Esophagus muscularis mucosa (tissue), 4 donors: ENCODE data around the gene RARRES1. TPM values are rescaled to one million over a fixed set of nuclear protein-coding genes. Genes with fewer than 3 reads are reported as not detected.

ENCODE experiments used
- DNase-seq: peaks from one replicate; pipeline ENCODE4 v3.0.0-alpha.2; 2017; ENCODE audit errors: extremely low spot score
- H3K27ac ChIP-seq, 4 donors: fragments of 200-600 bp; sonication (generic); replicated peaks in 1 of 4; 1 replicate in 3 of 4; 2 replicates in 1 of 4; pipeline ENCODE4 v1.5.1; 2016 to 2019; ENCODE audit warnings: mild to moderate bottlenecking in 1 of 4
- H3K27me3 ChIP-seq, 4 donors: fragments of 200-600 bp; sonication (generic); one replicate each; pipeline versions ENCODE4 v1.5.1 to v1.6.0; 2016 to 2019
- H3K36me3 ChIP-seq, 4 donors: fragments of 200-600 bp; sonication (generic); one replicate each; pipeline ENCODE4 v1.5.1; 2016 to 2019
- H3K4me1 ChIP-seq, 4 donors: fragments of 200-600 bp; sonication (generic); one replicate each; pipeline ENCODE4 v1.5.1; 2016 to 2019
- H3K4me3 ChIP-seq, 4 donors: fragments of 200-600 bp; sonication (generic); 1 replicate in 2 of 4; 2 replicates in 2 of 4; pipeline ENCODE4 v1.5.1; 2016 to 2019; ENCODE audit warnings: mild to moderate bottlenecking in 4 of 4, moderate library complexity in 1 of 4
- H3K9me3 ChIP-seq, 4 donors: fragments of 200-600 bp; sonication (generic); 1 replicate in 3 of 4; 2 replicates in 1 of 4; pipeline ENCODE4 v1.5.1; 2016 to 2019
- EP300 ChIP-seq: sonication (generic); formaldehyde crosslinking; IDR thresholded peaks from one replicate; pipeline ENCODE4 v1.6.1; 2017; ENCODE audit warnings: antibody characterized with exemption
- POLR2A ChIP-seq: fragments of 450-650 bp; IDR thresholded peaks from one replicate; pipeline ENCODE4 v1.6.1; 2017; ENCODE audit warnings: antibody characterized with exemption, moderate library complexity, mild to moderate bottlenecking, low read depth
- POLR2AphosphoS5 ChIP-seq, 2 donors: sonication (generic); formaldehyde crosslinking; IDR thresholded peaks; one replicate each; pipeline ENCODE4 v1.6.1; 2017; ENCODE audit warnings: antibody characterized with exemption in 2 of 2
- WGBS: methylation state at CpG from one replicate; pipeline ENCODE4 v1.1.5; 2018; 5-methylcytosine and 5-hydroxymethylcytosine counted together
- intact Hi-C: fragments of 100-400 bp; cut with DNase I; formaldehyde crosslinking; loops from one replicate; pipeline ENCODE4 v1.15.1; 2023
- total RNA-seq, 4 donors: library from RNA; depleted of rRNA; stranded (reverse); fragments of >200 nt; gene quantifications; one replicate each; pipeline versions ENCODE4 v1.1.0 to v1.2.1, GENCODE V29; 2016
- TF ChIP-seq, protein P1 (sequence below), 3 experiments: fragments of 200-600 bp in 2 of 3; fragments of 450-650 bp in 1 of 3; sonication (generic) in 2 of 3; IDR thresholded peaks; one replicate each; pipeline ENCODE4 v1.5.1; 2017 to 2019; ENCODE audit warnings: antibody characterized with exemption in 3 of 3, mild to moderate bottlenecking in 2 of 3, moderate library complexity in 1 of 3

The RARRES1 gene
- total RNA-seq, 4 donors from 2014 or later: 6.6 to 93.0 (median 29.8) TPM

DNA sequence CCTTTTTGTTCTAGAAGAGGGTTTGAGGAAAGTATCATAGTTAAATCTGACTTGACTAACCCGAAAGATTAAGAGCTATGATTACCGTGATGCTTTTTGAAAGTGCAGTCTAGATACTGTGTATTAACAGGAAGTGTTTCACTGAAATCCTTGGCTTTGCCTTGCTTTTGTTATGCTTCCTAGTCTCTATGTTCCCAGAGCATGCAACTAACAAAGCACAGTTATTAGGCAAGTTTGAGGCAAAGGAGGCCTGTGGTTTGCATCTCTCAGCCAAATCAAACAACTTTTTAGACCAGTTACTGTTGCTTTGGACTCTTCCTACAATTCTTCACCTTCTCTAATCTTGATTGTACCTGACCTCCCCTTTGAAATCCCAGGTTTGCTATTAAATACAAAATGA, 63.8 kb downstream of the RARRES1 start:
- 75% methylated on average over 2 of the region's 2 CpGs for WGBS
- no peaks in the 10 kb centered on the region for H3K27me3 ChIP-seq
- H3K4me1 ChIP-seq: peaks cover 3 to 24% (median 17%) of the 10 kb centered on the region in 4 donors
- intact Hi-C loops: no loop called here
- no peak overlapping the region for H3K4me3 ChIP-seq
- TF ChIP-seq POLR2A (no peak), EP300 (no peak), POLR2AphosphoS5 (IDR thresholded peaks at IDR 0.05) (no peak)
- TF ChIP-seq, protein P1, sequence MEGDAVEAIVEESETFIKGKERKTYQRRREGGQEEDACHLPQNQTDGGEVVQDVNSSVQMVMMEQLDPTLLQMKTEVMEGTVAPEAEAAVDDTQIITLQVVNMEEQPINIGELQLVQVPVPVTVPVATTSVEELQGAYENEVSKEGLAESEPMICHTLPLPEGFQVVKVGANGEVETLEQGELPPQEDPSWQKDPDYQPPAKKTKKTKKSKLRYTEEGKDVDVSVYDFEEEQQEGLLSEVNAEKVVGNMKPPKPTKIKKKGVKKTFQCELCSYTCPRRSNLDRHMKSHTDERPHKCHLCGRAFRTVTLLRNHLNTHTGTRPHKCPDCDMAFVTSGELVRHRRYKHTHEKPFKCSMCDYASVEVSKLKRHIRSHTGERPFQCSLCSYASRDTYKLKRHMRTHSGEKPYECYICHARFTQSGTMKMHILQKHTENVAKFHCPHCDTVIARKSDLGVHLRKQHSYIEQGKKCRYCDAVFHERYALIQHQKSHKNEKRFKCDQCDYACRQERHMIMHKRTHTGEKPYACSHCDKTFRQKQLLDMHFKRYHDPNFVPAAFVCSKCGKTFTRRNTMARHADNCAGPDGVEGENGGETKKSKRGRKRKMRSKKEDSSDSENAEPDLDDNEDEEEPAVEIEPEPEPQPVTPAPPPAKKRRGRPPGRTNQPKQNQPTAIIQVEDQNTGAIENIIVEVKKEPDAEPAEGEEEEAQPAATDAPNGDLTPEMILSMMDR (IDR thresholded peaks at IDR 0.05): no peak
- H3K36me3 ChIP-seq: peaks cover 5 to 70% (median 52%) of the 10 kb centered on the region in 4 donors
- H3K9me3 ChIP-seq: no peaks in the 10 kb centered on the region
- DNase-seq: no peak
- H3K27ac ChIP-seq: no peak overlapping the region

DNA sequence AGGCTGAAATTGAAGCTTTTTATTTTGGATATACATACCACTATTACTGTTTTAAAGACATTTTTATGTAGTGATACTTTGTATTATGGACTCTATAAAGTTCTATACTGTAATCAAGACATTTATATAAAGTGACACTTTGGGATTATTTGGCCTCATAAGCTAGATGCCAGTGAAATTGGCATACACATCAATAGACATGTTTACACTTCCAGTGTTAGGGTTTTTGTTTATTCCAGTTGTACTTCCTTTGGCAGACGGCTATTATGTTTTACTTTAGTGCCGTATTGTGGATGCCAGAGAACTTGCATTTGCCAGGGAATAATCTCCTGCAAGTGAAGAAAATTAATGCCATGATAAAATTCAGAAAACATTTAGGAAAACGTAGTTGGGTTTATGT, 65.8 kb downstream of the RARRES1 start:
- TF ChIP-seq POLR2AphosphoS5 (IDR thresholded peaks at IDR 0.05) (no peak), POLR2A (no peak), EP300 (no peak)
- TF ChIP-seq, protein P1 (IDR thresholded peaks at IDR 0.05): no peak
- 76% methylated on average over 3 of the region's 3 CpGs for WGBS
- intact Hi-C loops: no loop called here

DNA sequence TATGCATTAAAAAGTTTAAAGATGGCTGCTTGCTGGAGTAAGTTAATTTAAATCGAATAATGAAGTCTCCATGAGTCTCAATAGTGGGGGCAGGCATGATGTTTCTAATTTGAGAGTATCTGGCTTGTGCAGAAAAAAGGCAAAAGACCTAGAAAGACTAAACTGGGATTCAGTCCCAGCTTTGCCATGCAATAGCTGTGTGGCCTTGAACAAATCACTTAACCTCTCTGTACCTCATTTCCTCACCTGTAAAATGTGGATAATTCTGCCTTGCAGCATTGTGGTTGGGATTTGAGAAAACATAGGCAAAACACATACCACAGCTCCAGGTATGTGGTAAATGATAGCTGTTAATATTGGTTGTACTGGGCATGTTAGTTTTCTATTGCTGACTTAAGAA, 68.4 kb downstream of the RARRES1 start:
- H3K27ac ChIP-seq: no peak overlapping the region
- H3K27me3 ChIP-seq: no peaks in the 10 kb centered on the region
- TF ChIP-seq POLR2A: no peak
- TF ChIP-seq EP300: no peak
- no peak for TF ChIP-seq POLR2AphosphoS5 (IDR thresholded peaks at IDR 0.05)
- TF ChIP-seq, protein P1 (IDR thresholded peaks at IDR 0.05): no peak
- peaks cover 21 to 99% (median 82%) of the 10 kb centered on the region in 4 donors for H3K36me3 ChIP-seq
- WGBS: 88% methylated on average over 1 of the region's 1 CpG
- H3K9me3 ChIP-seq: no peaks in the 10 kb centered on the region
- no peak for DNase-seq
- H3K4me3 ChIP-seq: no peak overlapping the region
- H3K4me1 ChIP-seq: peaks cover 0 to 8% (median 0%) of the 10 kb centered on the region in 4 donors
- intact Hi-C loops: no loop called here

More for the DNA sequence above, 65.8 kb downstream of the RARRES1 start:
- no peak overlapping the region for H3K4me3 ChIP-seq
- no peaks in the 10 kb centered on the region for H3K27me3 ChIP-seq
- no peak overlapping the region for H3K27ac ChIP-seq
- H3K4me1 ChIP-seq: peaks cover 0 to 9% (median 3%) of the 10 kb centered on the region in 4 donors
- no peak for DNase-seq
- peaks cover 11 to 90% (median 66%) of the 10 kb centered on the region in 4 donors for H3K36me3 ChIP-seq
- no peaks in the 10 kb centered on the region for H3K9me3 ChIP-seq

DNA sequence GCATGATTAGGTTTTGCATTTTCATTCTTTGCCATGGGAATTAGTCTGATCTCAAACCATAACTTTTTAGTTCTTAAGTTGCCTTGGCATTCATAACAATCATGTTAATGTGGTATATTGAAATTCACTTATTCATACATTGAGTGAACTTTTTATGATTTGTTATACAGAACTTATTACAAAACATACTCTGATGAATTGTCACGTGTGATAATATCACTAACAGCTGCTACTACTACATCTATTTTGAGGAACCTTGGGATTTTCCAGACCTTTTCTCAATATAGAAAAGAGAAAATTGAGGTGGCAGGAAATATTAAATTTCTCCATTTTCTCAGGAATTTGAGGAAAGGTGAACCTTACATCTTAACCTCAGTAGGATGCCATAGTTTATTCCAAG, 69.0 kb downstream of the RARRES1 start:
- H3K27me3 ChIP-seq: no peaks in the 10 kb centered on the region
- H3K27ac ChIP-seq: no peak overlapping the region
- peaks cover 0 to 8% (median 0%) of the 10 kb centered on the region in 4 donors for H3K4me1 ChIP-seq
- H3K9me3 ChIP-seq: no peaks in the 10 kb centered on the region
- no peak for TF ChIP-seq EP300
- no peak for TF ChIP-seq POLR2AphosphoS5 (IDR thresholded peaks at IDR 0.05)
- TF ChIP-seq, protein P1 (IDR thresholded peaks at IDR 0.05): no peak
- no peak for TF ChIP-seq POLR2A
- no peak for DNase-seq
- H3K4me3 ChIP-seq: no peak overlapping the region
- peaks cover 18 to 99% (median 79%) of the 10 kb centered on the region in 4 donors for H3K36me3 ChIP-seq
- 71% methylated on average over 1 of the region's 1 CpG for WGBS
- intact Hi-C loops: no loop called here

DNA sequence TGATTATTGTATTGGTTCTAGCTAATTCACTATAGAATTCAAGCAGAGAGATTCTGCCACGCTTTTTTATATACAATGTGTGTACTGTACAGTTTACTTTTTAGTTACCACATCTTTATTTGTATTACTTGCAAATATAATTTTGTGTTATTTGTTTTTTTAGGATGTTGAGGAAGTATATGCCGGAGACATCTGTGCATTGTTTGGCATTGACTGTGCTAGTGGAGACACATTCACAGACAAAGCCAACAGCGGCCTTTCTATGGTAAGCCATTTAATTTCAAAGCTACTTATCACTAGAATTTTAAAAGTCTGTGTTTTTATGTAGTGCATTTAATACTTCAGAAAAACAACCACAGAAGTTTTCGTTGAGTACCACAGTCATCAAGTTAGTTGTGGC, 71.5 kb downstream of the RARRES1 start:
- 89% methylated on average over 4 of the region's 4 CpGs for WGBS
- intact Hi-C loops: no loop called here
- DNase-seq: no peak
- Histone ChIP-seq H3K4me3 (no peak overlapping the region), H3K9me3 (no peaks in the 10 kb centered on the region), H3K27me3 (no peaks in the 10 kb centered on the region), H3K27ac (no peak overlapping the region), H3K36me3 (peaks cover 17 to 88% (median 73%) of the 10 kb centered on the region in 4 donors), H3K4me1 (peaks cover 0 to 8% (median 0%) of the 10 kb centered on the region in 4 donors)
- TF ChIP-seq EP300 (no peak), POLR2AphosphoS5 (IDR thresholded peaks at IDR 0.05) (no peak), POLR2A (no peak)
- TF ChIP-seq, protein P1 (IDR thresholded peaks at IDR 0.05): no peak
